Measurements from ENCODE around the gene NR4A3. TPM values are rescaled to one million over a fixed set of nuclear protein-coding genes. Genes with fewer than 3 reads are reported as not detected.

Gene NR4A3
- total and polyA plus RNA-seq, 10 of the 15 experiments (the other 5 are each of a cell fraction or from before 2014, with no cell fraction given), result 0.04 to 2.1 (median 0.64) TPM; not detected in 1

DNA sequence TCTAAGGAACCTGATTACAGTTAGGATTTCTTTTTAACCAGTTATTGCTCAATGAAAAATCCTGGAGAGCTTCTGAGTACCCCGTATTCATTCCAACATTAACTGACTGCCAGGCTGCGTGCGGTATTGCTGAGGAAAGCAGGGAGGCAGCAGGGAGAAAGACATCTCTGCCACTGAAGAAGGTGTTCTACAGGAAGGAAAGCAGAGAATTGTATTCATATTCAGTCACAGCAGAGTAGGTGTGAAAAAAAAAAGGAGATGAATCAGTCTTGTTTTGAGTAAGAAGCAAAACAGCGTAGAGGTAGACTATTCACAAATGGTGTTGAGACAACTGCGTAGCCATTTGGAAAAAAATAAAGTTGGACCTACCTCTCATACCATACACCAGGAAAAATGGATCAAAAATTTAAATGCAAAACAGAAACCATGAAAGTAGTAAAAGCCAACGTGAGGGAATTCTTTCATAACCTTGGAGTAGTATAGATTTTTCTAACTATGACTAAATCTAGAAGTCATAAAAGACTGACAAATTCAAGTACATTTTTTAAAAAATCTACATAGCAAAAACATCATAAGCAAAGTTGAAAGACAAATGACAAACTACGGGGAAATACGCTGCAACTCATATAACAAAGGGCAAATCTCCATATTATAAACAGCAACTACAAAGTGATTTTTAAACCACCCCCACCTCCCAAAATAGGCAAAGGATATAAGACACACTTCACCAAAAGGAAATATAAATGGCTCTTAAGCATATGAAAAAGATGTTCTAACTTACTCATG is 9.9 kb upstream of the NR4A3 start (continued):
- TF ChIP-seq TARDBP (IDR thresholded peaks at IDR 0.05; ENCODE audit: borderline replicate concordance) (no peak), JUND (IDR thresholded peaks at IDR 0.05; ENCODE audit: low read depth, low read length) (peak; percentile 76; the same call in 1 of the 2 replicates), ZNF622 (IDR thresholded peaks at IDR 0.05) (no peak), RELA (IDR thresholded peaks at IDR 0.05; ENCODE audit: borderline replicate concordance, partially characterized antibody) (no peak), NR2F1 (conservative IDR thresholded peaks at IDR 0.05) (no peak), SREBF1 (IDR thresholded peaks at IDR 0.05; ENCODE audit: low read length) (0 out of 2 replicates have a peak, but pooled peaks have one; percentile 41), MYC (IDR thresholded peaks at IDR 0.05; ENCODE audit: insufficient read depth, insufficient read length, insufficient replicate concordance, low read length, severe bottlenecking) (no peak), MEF2B (IDR thresholded peaks at IDR 0.05; ENCODE audit: partially characterized antibody, poor library complexity, severe bottlenecking) (no peak), POLR2A (IDR thresholded peaks at IDR 0.05; ENCODE audit: low read depth, low read length) (no peak), RAD51 (IDR thresholded peaks at IDR 0.05) (no peak), GABPA (IDR thresholded peaks at IDR 0.05; ENCODE audit: low read depth) (0 out of 2 replicates have a peak, but pooled peaks have one; percentile 11), BCL11A (IDR thresholded peaks at IDR 0.05; ENCODE audit: low read depth, low read length) (no peak), YBX1 (IDR thresholded peaks at IDR 0.05) (no peak), WRNIP1 (IDR thresholded peaks at IDR 0.05; ENCODE audit: borderline replicate concordance, low read depth, low read length) (no peak)
- TF ChIP-seq, protein P1, sequence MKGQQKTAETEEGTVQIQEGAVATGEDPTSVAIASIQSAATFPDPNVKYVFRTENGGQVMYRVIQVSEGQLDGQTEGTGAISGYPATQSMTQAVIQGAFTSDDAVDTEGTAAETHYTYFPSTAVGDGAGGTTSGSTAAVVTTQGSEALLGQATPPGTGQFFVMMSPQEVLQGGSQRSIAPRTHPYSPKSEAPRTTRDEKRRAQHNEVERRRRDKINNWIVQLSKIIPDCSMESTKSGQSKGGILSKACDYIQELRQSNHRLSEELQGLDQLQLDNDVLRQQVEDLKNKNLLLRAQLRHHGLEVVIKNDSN (IDR thresholded peaks at IDR 0.05; ENCODE audit: borderline replicate concordance, extremely low read length, insufficient read depth, low read depth, low read length), result no peak
- TF ChIP-seq, protein P2, sequence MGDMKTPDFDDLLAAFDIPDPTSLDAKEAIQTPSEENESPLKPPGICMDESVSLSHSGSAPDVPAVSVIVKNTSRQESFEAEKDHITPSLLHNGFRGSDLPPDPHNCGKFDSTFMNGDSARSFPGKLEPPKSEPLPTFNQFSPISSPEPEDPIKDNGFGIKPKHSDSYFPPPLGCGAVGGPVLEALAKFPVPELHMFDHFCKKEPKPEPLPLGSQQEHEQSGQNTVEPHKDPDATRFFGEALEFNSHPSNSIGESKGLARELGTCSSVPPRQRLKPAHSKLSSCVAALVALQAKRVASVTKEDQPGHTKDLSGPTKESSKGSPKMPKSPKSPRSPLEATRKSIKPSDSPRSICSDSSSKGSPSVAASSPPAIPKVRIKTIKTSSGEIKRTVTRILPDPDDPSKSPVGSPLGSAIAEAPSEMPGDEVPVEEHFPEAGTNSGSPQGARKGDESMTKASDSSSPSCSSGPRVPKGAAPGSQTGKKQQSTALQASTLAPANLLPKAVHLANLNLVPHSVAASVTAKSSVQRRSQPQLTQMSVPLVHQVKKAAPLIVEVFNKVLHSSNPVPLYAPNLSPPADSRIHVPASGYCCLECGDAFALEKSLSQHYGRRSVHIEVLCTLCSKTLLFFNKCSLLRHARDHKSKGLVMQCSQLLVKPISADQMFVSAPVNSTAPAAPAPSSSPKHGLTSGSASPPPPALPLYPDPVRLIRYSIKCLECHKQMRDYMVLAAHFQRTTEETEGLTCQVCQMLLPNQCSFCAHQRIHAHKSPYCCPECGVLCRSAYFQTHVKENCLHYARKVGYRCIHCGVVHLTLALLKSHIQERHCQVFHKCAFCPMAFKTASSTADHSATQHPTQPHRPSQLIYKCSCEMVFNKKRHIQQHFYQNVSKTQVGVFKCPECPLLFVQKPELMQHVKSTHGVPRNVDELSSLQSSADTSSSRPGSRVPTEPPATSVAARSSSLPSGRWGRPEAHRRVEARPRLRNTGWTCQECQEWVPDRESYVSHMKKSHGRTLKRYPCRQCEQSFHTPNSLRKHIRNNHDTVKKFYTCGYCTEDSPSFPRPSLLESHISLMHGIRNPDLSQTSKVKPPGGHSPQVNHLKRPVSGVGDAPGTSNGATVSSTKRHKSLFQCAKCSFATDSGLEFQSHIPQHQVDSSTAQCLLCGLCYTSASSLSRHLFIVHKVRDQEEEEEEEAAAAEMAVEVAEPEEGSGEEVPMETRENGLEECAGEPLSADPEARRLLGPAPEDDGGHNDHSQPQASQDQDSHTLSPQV (IDR thresholded peaks at IDR 0.05), result no peak
- TF ChIP-seq, protein P3, sequence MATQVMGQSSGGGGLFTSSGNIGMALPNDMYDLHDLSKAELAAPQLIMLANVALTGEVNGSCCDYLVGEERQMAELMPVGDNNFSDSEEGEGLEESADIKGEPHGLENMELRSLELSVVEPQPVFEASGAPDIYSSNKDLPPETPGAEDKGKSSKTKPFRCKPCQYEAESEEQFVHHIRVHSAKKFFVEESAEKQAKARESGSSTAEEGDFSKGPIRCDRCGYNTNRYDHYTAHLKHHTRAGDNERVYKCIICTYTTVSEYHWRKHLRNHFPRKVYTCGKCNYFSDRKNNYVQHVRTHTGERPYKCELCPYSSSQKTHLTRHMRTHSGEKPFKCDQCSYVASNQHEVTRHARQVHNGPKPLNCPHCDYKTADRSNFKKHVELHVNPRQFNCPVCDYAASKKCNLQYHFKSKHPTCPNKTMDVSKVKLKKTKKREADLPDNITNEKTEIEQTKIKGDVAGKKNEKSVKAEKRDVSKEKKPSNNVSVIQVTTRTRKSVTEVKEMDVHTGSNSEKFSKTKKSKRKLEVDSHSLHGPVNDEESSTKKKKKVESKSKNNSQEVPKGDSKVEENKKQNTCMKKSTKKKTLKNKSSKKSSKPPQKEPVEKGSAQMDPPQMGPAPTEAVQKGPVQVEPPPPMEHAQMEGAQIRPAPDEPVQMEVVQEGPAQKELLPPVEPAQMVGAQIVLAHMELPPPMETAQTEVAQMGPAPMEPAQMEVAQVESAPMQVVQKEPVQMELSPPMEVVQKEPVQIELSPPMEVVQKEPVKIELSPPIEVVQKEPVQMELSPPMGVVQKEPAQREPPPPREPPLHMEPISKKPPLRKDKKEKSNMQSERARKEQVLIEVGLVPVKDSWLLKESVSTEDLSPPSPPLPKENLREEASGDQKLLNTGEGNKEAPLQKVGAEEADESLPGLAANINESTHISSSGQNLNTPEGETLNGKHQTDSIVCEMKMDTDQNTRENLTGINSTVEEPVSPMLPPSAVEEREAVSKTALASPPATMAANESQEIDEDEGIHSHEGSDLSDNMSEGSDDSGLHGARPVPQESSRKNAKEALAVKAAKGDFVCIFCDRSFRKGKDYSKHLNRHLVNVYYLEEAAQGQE (IDR thresholded peaks at IDR 0.05; ENCODE audit: low read depth, low read length), result no peak
- TF ChIP-seq, protein P4, sequence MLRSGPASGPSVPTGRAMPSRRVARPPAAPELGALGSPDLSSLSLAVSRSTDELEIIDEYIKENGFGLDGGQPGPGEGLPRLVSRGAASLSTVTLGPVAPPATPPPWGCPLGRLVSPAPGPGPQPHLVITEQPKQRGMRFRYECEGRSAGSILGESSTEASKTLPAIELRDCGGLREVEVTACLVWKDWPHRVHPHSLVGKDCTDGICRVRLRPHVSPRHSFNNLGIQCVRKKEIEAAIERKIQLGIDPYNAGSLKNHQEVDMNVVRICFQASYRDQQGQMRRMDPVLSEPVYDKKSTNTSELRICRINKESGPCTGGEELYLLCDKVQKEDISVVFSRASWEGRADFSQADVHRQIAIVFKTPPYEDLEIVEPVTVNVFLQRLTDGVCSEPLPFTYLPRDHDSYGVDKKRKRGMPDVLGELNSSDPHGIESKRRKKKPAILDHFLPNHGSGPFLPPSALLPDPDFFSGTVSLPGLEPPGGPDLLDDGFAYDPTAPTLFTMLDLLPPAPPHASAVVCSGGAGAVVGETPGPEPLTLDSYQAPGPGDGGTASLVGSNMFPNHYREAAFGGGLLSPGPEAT (IDR thresholded peaks at IDR 0.05; ENCODE audit: low read depth), result 0 out of 2 replicates have a peak, but pooled peaks have one; percentile 46
- TF ChIP-seq, protein P5, sequence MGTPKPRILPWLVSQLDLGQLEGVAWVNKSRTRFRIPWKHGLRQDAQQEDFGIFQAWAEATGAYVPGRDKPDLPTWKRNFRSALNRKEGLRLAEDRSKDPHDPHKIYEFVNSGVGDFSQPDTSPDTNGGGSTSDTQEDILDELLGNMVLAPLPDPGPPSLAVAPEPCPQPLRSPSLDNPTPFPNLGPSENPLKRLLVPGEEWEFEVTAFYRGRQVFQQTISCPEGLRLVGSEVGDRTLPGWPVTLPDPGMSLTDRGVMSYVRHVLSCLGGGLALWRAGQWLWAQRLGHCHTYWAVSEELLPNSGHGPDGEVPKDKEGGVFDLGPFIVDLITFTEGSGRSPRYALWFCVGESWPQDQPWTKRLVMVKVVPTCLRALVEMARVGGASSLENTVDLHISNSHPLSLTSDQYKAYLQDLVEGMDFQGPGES (IDR thresholded peaks at IDR 0.05), result no peak

All from GM12878 (cell line).